GM19025 (cell line): ENCODE measurements around the gene ARHGAP33.

Source experiments
- ATAC-seq: cut with Tn5 transposase; IDR thresholded peaks from one replicate; pipeline ENCODE4 v1.9.1; 2021; ENCODE audit warnings: mild to moderate bottlenecking, low read depth, moderate library complexity; ENCODE audit not compliant: unreplicated experiment

The ARHGAP33 gene, protein sequence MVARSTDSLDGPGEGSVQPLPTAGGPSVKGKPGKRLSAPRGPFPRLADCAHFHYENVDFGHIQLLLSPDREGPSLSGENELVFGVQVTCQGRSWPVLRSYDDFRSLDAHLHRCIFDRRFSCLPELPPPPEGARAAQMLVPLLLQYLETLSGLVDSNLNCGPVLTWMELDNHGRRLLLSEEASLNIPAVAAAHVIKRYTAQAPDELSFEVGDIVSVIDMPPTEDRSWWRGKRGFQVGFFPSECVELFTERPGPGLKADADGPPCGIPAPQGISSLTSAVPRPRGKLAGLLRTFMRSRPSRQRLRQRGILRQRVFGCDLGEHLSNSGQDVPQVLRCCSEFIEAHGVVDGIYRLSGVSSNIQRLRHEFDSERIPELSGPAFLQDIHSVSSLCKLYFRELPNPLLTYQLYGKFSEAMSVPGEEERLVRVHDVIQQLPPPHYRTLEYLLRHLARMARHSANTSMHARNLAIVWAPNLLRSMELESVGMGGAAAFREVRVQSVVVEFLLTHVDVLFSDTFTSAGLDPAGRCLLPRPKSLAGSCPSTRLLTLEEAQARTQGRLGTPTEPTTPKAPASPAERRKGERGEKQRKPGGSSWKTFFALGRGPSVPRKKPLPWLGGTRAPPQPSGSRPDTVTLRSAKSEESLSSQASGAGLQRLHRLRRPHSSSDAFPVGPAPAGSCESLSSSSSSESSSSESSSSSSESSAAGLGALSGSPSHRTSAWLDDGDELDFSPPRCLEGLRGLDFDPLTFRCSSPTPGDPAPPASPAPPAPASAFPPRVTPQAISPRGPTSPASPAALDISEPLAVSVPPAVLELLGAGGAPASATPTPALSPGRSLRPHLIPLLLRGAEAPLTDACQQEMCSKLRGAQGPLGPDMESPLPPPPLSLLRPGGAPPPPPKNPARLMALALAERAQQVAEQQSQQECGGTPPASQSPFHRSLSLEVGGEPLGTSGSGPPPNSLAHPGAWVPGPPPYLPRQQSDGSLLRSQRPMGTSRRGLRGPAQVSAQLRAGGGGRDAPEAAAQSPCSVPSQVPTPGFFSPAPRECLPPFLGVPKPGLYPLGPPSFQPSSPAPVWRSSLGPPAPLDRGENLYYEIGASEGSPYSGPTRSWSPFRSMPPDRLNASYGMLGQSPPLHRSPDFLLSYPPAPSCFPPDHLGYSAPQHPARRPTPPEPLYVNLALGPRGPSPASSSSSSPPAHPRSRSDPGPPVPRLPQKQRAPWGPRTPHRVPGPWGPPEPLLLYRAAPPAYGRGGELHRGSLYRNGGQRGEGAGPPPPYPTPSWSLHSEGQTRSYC

DNA sequence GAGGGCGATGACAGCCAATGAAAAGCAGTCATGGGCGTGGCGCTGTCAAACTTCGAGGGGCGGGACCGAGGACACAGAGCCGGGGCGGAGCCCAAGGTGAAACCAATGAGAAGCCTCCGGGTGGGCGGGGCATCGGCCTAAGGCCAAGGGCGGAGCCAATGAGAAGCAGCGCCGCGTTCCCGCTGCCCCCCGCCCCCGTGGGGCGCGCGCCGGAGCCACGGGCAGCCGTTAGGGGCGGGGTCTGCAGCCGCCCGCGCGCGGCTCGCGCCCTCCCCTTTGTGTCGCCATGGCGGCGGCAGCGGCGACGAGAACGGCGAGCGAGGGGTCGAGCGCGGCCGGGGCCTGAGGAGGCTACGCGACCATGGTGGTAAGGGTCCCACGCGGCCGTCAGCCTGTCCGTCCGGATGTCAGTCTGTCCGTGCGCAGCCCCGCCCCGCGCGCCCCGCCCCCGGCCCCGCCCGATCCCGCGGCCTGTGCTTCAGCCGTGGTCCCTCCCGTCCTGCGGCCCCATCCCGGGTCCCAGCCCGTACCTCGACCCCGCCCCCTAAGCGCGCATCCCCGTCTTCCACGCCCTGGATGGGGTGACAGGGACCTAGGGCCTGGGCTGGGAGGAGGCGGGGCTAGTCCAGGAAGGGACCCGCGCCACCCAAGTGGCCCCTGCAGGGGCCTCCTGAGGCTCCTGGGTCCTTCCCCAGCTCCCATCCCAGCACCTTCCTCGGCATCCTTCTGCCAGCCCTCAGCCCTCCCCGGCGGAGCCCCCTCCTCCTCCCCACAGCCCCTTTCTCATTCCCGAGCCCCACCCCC lies at the start of gene ARHGAP33:
Gene ARHGAP33, plus strand, starts transcription at position 267 of the 804 bp plus-strand sequence. Its CDS starts 95 bp downstream, at position 362.
- ATAC-seq = peak; percentile 95

DNA sequence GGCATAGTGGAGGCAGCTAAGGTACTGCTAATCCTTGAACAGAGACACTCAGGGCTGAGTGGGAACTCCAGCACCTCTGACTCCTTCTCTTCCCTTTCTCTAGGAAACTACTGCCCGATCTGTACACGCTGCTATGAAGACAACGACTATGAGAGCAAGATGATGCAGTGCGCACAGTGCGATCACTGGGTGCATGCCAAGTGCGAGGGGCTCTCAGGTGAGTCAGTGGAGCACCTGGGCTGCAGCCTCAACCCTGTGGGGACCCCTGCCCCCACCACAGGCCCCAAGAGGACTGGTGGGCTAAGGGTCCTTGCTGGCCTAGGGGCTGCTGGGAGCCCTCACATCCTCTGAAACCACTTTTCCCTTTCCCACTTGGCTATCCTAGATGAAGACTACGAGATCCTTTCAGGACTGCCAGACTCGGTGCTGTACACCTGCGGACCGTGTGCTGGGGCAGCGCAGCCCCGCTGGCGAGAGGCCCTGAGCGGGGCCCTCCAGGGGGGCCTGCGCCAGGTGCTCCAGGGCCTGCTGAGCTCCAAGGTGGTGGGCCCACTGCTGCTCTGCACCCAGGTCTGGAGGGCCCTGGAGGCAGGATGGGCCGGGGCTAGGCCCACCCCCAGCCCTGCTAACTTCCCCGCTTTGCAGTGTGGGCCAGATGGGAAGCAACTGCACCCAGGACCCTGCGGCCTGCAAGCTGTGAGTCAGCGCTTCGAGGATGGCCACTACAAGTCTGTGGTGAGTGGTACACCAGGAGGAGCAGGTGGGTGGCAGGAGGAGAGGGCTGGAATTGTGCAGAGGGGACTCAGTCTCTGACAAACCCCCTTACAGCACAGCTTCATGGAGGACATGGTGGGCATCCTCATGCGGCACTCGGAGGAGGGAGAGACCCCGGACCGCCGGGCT lies 48.1 kb upstream of the ARHGAP33 start:
- ATAC-seq = no peak

DNA sequence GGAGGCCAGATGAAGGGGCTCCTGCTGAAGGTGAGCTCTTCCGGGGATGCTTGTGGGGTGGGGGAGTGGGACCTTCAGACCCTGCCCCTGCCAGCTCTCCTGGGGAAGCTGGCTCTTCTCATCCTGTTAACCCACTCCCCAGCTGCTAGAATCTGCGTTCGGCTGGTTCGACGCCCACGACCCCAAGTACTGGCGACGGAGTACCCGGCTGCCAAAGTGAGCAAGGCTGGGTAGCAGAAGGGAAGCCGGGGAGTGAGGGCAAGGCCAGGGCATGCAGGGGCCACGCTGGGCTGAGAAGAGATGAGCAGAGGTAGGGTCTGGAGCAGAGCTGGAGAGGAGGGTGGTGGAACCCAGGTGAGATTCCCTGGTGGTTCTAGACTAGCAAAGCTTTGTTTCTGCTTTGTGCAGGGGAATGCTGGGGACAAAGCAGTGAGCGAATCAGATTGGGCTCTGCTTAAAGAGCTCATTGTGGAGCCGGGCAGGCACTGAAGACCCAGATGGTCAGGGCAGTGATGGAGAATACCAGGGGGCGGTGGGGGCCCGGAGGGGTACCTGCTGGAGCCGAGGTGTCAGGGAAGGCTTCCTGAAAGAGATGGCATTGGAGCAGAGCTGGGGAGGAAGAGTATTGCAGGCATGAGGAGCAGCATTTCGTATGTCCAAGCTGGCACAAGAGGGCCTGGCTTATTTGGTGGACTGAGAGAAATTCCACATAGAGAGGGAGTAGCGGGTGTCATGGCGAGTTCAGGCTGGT lies 47.2 kb upstream of the ARHGAP33 start:
- no peak for ATAC-seq

DNA sequence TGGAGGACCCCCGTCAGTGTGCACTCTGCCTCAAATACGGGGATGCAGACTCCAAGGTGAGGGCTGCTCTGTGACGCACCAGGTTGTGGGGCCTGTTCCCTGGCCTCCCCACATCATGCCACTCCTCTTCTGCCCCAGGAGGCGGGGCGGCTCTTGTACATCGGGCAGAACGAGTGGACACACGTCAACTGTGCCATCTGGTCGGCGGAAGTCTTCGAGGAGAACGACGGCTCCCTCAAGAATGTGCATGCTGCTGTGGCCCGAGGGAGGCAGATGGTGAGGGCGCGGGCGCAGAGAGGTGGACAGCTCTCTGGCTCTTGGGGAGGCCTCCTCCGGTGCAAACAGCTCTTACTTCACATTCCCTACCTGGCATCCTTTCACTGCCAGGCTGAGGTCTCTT lies 46.3 kb upstream of the ARHGAP33 start:
- ATAC-seq = no peak

DNA sequence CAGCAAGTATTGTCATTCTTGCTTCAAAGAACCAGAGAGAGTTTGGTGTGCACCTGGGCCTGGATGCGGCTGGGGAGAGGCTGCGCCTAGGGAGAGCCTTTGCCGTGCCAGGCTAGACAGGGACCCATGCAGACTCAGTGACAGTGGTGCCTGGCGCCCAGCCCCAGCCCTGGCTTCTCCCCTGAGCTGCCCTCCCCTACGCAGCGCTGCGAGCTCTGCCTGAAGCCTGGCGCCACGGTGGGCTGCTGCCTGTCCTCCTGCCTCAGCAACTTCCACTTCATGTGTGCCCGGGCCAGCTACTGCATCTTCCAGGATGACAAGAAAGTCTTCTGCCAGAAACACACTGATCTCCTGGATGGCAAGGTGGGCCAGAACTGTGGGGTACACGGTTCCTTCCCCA lies 45.6 kb upstream of the ARHGAP33 start:
- no peak for ATAC-seq

DNA sequence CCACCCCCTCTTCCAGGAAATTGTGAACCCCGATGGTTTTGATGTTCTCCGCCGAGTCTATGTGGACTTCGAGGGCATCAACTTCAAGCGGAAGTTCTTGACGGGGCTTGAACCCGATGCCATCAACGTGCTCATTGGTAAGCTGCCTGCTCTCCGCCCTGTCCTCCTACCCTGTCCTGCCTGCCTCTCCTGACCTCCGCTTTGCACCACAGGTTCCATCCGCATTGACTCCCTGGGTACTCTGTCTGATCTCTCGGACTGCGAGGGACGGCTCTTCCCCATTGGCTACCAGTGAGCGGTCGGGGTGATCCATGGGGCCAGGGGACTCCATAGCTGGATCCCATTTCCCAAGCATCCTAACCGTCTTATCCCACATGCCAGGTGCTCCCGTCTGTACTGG lies 45.0 kb upstream of the ARHGAP33 start:
- ATAC-seq = no peak

DNA sequence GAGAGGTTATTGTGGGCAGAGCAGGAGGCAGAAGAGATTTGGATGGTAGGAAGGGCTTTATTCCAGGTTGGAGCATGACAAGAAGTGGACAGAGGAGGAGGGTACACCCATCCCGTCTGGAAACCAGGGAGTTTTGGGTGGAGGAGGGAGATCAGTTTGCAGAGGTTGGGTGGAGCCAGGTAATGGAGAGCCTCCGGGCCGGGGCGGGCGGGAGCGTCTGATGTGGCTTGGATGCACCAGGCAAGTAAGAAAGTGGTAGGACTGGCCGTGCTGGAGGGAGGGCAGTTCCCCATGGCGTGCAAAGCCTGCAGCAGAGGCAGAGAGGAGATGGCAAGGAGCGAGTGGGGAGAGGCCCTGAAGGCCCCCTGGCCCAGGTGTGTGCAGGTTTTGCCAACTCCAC lies 44.0 kb upstream of the ARHGAP33 start:
- ATAC-seq = no peak

DNA sequence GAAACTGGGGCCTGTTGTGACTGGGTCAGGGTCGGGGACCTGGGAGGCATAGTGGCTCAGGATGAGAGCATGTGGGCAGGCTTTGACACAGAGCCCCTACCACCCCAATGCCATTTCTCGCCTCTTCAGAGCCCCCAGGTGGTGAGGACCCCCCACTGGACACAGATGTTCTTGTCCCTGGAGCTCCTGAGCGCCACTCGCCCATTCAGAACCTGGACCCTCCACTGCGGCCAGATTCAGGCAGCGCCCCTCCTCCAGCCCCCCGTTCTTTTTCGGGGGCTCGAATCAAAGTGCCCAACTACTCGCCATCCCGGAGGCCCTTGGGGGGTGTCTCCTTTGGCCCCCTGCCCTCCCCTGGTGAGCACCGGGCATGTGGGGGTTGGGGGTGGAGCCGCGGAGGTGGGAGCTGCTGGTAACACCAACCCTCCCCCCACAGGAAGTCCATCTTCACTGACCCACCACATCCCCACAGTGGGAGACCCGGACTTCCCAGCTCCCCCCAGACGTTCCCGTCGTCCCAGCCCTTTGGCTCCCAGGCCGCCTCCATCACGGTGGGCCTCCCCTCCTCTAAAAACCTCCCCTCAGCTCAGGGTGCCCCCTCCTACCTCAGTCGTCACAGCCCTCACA lies 43.5 kb upstream of the ARHGAP33 start:
- no peak for ATAC-seq

DNA sequence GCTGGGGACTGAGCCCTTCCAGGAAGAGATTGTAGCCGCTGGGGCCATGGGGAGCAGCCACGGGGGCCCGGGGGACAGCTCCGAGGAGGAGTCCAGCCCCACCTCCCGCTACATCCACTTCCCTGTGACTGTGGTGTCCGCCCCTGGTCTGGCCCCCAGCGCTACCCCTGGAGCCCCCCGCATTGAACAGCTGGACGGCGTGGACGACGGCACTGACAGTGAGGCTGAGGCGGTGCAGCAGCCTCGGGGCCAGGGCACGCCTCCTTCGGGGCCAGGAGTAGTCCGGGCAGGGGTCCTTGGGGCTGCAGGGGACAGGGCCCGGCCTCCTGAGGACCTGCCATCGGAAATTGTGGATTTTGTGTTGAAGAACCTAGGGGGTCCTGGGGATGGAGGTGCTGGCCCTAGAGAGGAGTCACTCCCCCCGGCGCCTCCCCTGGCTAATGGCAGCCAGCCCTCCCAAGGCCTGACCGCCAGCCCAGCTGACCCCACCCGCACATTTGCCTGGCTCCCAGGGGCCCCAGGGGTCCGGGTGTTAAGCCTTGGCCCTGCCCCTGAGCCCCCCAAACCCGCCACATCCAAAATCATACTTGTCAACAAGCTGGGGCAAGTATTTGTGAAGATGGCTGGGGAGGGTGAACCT lies 42.7 kb upstream of the ARHGAP33 start:
- no peak for ATAC-seq

DNA sequence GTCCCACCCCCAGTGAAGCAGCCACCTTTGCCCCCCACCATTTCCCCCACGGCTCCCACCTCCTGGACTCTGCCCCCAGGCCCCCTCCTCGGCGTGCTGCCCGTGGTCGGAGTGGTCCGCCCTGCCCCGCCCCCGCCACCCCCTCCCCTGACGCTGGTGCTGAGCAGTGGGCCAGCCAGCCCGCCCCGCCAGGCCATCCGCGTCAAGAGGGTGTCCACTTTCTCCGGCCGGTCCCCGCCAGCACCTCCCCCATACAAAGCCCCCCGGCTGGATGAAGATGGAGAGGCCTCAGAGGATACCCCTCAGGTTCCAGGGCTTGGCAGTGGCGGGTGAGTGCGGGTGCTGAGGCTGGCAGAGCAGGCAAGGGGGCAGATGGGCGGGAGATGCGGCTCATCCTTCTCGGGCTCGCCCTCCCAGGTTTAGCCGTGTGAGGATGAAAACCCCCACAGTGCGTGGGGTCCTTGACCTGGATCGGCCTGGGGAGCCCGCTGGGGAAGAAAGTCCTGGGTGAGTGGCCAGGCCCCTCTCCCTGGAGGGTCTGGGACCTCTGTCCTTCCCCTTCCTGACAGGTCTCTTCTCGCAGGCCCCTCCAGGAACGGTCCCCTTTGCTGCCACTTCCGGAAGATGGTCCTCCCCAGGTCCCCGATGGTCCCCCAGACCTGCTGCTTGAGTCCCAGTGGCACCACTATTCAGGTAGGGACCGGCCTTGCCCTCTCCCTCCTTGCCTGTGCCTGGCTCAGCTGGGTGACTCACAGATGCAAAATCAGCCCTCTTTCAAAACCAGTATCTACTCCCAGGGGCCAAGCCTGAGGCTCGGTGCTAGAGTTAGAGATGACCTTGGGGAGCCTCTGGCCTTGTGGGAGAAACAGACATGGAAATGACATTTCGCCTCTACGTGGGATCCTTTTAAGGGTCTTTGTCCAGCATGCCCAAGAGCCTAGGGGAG lies 41.9 kb upstream of the ARHGAP33 start:
- no peak for ATAC-seq

DNA sequence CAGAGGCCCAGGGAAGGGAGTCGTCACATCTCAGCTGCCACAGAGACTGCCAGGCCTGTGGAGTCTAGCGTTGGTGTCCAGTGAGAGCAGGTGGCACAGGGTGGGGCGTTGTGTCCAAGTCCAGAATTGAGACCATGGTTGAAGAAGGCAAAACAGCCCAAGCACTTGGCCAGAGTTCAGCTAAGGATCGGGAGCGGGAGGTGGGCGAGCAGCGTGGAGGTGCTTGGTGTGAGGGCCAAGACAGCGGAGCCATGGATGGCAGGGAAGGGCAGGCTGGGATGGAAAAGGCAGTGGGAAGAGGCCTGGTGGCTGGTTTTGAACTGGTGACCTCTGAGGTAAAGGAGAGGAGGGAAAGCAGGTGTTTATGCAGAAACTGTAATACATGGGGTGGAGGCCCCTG lies 41.1 kb upstream of the ARHGAP33 start:
- no peak for ATAC-seq

DNA sequence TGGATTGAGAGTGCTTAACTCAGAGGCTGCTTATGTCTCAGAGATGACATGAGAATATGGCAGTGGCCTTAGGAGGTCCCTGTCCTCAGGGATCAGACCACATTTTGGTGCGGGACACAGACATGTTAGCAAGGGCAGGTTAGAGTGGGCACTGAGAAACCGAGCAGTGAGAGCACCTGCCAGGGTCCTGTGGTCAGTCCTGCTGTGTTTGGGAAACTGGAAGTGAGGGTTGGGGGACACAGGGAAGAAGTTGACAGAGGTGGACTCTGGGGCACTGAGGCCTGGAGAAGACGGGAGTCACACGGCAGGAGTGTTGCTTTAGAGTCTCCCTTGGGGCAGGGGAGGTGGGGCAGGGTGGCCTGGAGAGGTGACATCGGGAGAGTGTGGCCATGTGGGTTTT lies 40.5 kb upstream of the ARHGAP33 start:
- no peak for ATAC-seq

DNA sequence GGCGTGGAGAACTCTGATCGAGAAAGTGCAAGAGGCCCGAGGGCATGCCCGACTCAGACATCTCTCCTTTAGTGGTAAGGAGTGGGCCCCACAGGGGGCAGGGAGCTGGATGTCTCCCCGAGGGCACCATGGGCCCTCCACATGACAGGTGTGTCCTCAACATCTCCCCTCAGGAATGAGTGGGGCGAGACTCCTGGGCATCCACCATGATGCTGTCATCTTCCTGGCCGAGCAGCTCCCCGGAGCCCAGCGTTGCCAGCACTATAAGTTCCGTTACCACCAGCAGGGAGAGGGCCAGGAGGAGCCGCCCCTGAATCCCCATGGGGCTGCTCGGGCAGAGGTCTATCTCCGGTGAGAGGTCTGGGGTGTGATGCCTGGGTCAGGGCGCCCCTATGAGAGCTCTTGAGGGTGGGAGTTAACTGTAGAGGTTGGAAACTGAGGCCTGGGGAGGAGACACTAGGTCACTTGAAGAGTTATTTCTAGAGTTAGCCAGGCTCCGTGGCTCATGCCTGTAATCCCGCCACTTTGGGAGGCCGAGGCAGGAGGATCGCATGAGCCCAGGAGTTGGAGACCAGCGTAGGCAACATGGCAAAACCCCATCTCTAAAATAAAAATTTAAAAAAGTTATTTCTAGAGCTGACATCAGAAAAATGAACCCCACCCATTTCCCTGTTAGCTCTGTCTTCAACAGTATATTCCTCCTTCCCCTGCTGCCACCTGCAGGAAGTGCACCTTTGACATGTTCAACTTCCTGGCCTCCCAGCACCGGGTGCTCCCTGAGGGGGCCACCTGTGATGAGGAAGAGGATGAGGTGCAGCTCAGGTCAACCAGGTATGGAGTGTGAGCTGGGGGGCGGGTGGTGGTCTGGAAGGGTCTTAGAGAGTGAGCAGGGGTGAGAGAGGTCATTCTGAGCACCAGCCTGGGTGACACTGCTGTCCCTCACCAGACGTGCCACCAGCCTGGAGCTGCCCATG lies 38.2 kb upstream of the ARHGAP33 start:
- no peak for ATAC-seq

DNA sequence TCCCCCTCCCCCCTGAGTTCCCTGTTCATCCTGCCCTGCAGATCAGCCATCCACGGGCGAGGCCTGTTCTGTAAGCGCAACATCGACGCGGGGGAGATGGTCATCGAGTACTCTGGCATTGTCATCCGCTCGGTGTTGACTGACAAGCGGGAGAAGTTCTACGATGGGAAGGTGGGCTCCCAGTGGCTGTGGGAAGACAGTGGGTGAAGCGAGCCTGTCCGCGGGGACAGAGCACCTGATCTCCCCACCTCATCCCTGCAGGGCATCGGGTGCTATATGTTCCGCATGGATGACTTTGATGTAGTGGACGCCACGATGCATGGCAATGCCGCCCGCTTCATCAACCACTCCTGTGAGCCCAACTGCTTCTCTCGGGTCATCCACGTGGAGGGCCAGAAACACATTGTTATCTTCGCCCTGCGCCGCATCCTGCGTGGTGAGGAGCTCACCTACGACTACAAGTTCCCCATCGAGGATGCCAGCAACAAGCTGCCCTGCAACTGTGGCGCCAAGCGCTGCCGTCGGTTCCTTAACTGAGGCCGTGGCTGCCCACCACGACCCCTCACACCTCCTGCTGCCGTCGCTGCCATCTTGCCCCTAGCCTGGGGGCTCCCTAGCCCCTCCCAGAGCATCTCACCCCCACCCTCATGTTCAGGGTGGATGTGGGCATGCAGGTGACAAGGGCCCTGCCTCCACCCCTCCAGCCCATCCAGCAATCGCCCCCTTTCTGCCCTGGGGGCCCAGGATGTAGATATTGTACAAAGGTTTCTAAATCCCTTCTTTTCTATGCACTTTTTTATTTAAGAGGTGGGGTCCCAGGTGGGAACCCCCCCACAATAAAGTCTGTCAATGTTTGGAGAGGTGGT lies 37.1 kb upstream of the ARHGAP33 start:
- no peak for ATAC-seq
